ENCODE data around the gene MITF.
"Not testable (repeated sequence)": the region's sequence is repeated elsewhere in the genome, so short reads cannot be mapped to it uniquely, and the experiment has no call there.

Gene MITF

GRCh38 chr3:69787436-69788168 is 48.3 kb downstream of the MITF start:
- no peaks in the 10 kb centered on the region for H3K9me3 ChIP-seq
- TF ChIP-seq, protein P1, sequence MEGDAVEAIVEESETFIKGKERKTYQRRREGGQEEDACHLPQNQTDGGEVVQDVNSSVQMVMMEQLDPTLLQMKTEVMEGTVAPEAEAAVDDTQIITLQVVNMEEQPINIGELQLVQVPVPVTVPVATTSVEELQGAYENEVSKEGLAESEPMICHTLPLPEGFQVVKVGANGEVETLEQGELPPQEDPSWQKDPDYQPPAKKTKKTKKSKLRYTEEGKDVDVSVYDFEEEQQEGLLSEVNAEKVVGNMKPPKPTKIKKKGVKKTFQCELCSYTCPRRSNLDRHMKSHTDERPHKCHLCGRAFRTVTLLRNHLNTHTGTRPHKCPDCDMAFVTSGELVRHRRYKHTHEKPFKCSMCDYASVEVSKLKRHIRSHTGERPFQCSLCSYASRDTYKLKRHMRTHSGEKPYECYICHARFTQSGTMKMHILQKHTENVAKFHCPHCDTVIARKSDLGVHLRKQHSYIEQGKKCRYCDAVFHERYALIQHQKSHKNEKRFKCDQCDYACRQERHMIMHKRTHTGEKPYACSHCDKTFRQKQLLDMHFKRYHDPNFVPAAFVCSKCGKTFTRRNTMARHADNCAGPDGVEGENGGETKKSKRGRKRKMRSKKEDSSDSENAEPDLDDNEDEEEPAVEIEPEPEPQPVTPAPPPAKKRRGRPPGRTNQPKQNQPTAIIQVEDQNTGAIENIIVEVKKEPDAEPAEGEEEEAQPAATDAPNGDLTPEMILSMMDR (IDR thresholded peaks at IDR 0.05; ENCODE audit: low read depth, low read length), result no peak
- no peaks in the 10 kb centered on the region for H3K36me3 ChIP-seq
- no peaks in the 10 kb centered on the region for H3K27me3 ChIP-seq
- no peak for DNase-seq
- H3K4me1 ChIP-seq, result peaks cover 7% of the 10 kb centered on the region
- no peak overlapping the region for H3K4me3 ChIP-seq (ENCODE audit: low read depth, low read length)

DNA sequence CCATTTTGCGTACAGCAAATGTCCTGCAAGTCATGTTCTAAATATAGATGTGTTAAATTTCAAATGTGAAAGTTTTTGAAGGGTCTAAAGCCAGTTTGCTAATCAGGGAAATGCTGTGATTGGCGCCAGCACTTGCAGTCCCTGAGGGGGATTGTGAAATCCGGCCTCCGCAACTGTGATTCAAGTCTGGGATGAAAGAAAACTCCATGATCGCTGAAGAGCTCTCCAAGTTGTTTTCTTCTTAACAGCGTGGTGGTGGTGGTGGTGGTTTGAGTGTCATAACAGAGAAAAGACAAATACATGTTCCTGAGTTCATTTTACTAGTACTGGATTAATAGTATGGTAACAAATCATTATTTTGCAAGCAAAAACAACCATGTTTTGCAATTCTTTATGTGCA is 51.8 kb downstream of the MITF start:
- H3K36me3 ChIP-seq, result no peaks in the 10 kb centered on the region
- no peaks in the 10 kb centered on the region for H3K27me3 ChIP-seq
- no peak overlapping the region for H3K4me3 ChIP-seq (ENCODE audit: low read depth, low read length)
- DNase-seq, result no peak
- TF ChIP-seq, protein P1 (IDR thresholded peaks at IDR 0.05; ENCODE audit: low read depth, low read length), result no peak
- no peaks in the 10 kb centered on the region for H3K9me3 ChIP-seq
- H3K4me1 ChIP-seq, result peaks cover 7% of the 10 kb centered on the region

DNA sequence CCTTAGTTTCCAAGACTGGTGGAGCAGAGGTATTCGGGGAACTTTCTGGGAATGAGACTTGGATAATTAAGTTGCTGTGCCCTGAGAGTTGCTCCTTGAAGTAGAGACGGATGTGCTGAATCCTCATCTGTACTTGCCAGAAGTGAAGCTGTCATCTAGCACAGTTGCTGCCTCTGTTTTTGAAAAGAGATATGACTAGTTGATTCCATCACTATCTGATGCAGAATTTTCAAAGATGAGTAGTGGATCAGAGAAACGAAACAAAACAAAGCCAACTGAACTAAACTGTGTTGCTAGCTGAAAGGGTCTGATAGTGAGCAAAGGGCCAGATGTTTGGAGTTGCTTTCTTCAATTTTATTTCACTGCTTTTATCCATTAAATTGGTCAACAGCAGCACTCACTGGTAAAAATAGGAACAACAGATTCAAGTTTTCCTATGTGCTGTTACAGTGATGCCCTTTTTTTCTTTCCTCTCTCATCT is 52.7 kb downstream of the MITF start:
- DNase-seq, result no peak
- TF ChIP-seq, protein P1 (IDR thresholded peaks at IDR 0.05; ENCODE audit: low read depth, low read length), result peak; percentile 60
- Histone ChIP-seq H3K4me1 (peaks cover 7% of the 10 kb centered on the region), H3K4me3 (ENCODE audit: low read depth, low read length) (no peak overlapping the region), H3K36me3 (no peaks in the 10 kb centered on the region), H3K27me3 (no peaks in the 10 kb centered on the region), H3K9me3 (no peaks in the 10 kb centered on the region)

- H3K9me3 ChIP-seq; H3K4me3 ChIP-seq (ENCODE audit: low read depth, low read length); DNase-seq; H3K27me3 ChIP-seq; H3K36me3 ChIP-seq: not testable (repeated sequence)
- peaks cover 12% of the 10 kb centered on the region for H3K4me1 ChIP-seq
Measured at GRCh38 chr3:69796126-69796525, 56.9 kb downstream of the MITF start.

- Histone ChIP-seq H3K36me3 (no peaks in the 10 kb centered on the region), H3K27me3 (no peaks in the 10 kb centered on the region), H3K4me1 (peaks cover 3% of the 10 kb centered on the region; the same call in 1 of the 2 replicates), H3K4me3 (ENCODE audit: low read depth, low read length) (no peak overlapping the region), H3K9me3 (no peaks in the 10 kb centered on the region)
- no peak for DNase-seq
- TF ChIP-seq, protein P1 (IDR thresholded peaks at IDR 0.05; ENCODE audit: low read depth, low read length), result no peak
Measured at GRCh38 chr3:69803681-69804270, 64.5 kb downstream of the MITF start.

DNA sequence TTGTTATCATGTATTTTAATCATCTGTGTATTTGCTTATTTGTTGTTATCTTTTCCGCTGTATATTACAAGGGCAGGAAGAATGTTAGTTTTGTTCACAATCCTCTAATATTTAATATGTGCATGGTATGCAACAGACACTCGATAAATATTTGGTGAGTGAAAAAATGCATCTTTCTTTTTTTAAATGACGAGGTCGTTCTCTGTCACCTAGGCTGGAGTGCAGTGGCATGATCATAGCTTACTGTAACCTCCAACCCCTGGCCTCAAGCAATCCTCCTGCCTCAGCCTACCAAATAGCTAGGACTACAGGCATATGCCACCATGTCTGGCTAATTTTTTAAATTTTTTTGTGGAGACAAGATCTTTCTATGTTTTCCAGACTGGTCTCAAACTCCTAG is 66.2 kb downstream of the MITF start:
- Histone ChIP-seq H3K27me3 (no peaks in the 10 kb centered on the region), H3K36me3 (no peaks in the 10 kb centered on the region), H3K4me1 (peaks cover 3% of the 10 kb centered on the region; the same call in 1 of the 2 replicates), H3K4me3 (ENCODE audit: low read depth, low read length) (no peak overlapping the region), H3K9me3 (no peaks in the 10 kb centered on the region)
- no peak for DNase-seq
- TF ChIP-seq, protein P1 (IDR thresholded peaks at IDR 0.05; ENCODE audit: low read depth, low read length), result no peak

All from BE2C (cell line).